HCT116 (cell line): ENCODE results near the gene HEG1. TPM values are rescaled to one million over a fixed set of nuclear protein-coding genes. Genes with fewer than 3 reads are reported as not detected.

Experiments
- ATAC-seq: fragments of 200-7000 bp; cut with Tn5 transposase; 2 replicates; pipeline ENCODE4 v1.9.1; 2020; ENCODE audit warnings: mild to moderate bottlenecking, moderate library complexity
- BruUV-seq: library from RNA; stranded (reverse); fragments of 400-500 nt; replicated peaks from 2 replicates; lab custom pipeline; 2021; lab: Mats Ljungman, UMichigan
- CTCF ChIA-PET: fragments of 300-600 bp; sonication (Branson Sonifier 250); formaldehyde crosslinking; loops from one replicate; lab custom pipeline; 2021; ENCODE audit warnings: antibody characterized with exemption; lab: Charles Lee
- POLR2A ChIA-PET: fragments of 300-600, 350-600 bp; sonication (Branson Sonifier 250); formaldehyde crosslinking; loops from one replicate; lab custom pipeline; 2021; ENCODE audit warnings: antibody characterized with exemption; lab: Charles Lee
- RAD21 ChIA-PET, 2 experiments: fragments of 300-600 bp; sonication (Branson Sonifier 250); formaldehyde crosslinking; loops; one replicate each; lab custom pipeline; 2023; ENCODE audit warnings: low total read pairs in 2 of 2; ENCODE audit not compliant: uncharacterized antibody in 2 of 2, unreplicated experiment in 2 of 2, low non-redundant PET in 1 of 2; lab: Charles Lee
- DNase-seq: peaks from one replicate; pipeline ENCODE4 v3.0.0-alpha.2; 2010; ENCODE audit warnings: low read depth, low spot score
- H2AFZ ChIP-seq: fragments of 200-600 bp; shearing (Covaris generic), sonication (generic); 2 replicates; pipeline ENCODE4 v1.6.1; 2017; ENCODE audit warnings: low read depth, mixed run types, mixed read lengths, antibody characterized with exemption, low read length; ENCODE audit not compliant: poor library complexity, severe bottlenecking
- H3K27ac ChIP-seq: 2 replicates; pipeline ENCODE4 v1.5.1; 2012; ENCODE audit warnings: low read depth, low read length
- H3K27me3 ChIP-seq: fragments of 200-600 bp; sonication (generic); 2 replicates; pipeline ENCODE4 v1.6.1; 2016; ENCODE audit warnings: mixed run types, low read length, mixed read lengths; ENCODE audit not compliant: insufficient read depth
- H3K36me3 ChIP-seq, 2 experiments: fragments of 200-500 bp in 1 of 2; fragments of 200-600 bp in 1 of 2; sonication (Bioruptor generic) in 1 of 2; sonication (generic) in 1 of 2; 2 replicates each; pipeline versions ENCODE4 v1.5.1 to v1.6.1; 2014 to 2016; ENCODE audit warnings: low read length in 2 of 2, inconsistent platforms in 1 of 2, mixed read lengths in 1 of 2, mixed run types in 1 of 2; ENCODE audit not compliant: insufficient read depth in 2 of 2, control insufficient read depth in 1 of 2
- H3K4me1 ChIP-seq, 2 experiments: fragments of 200-600 bp in 1 of 2; sonication (generic) in 1 of 2; 2 replicates each; pipeline versions ENCODE4 v1.5.1 to v1.6.1; 2012 to 2017; ENCODE audit warnings: low read length in 2 of 2, inconsistent platforms in 1 of 2, mild to moderate bottlenecking in 1 of 2, mixed read lengths in 1 of 2, mixed run types in 1 of 2, moderate library complexity in 1 of 2; ENCODE audit not compliant: insufficient read depth in 2 of 2, control insufficient read depth in 1 of 2
- H3K4me2 ChIP-seq: fragments of 200-600 bp; sonication (generic); 2 replicates; pipeline ENCODE4 v1.6.1; 2017; ENCODE audit warnings: mixed run types, low read length, mixed read lengths
- H3K4me3 ChIP-seq, 2 experiments: fragments of 200-600 bp in 1 of 2; sonication (generic) in 1 of 2; replicated peaks in 1 of 2; 2 replicates each; pipeline ENCODE4 v1.5.1; 2011 to 2016; ENCODE audit warnings: low read length in 2 of 2, control low read depth in 1 of 2, low read depth in 1 of 2, mild to moderate bottlenecking in 1 of 2, mixed read lengths in 1 of 2, mixed run types in 1 of 2
- H3K79me2 ChIP-seq: fragments of 200-600 bp; sonication (generic); 2 replicates; pipeline ENCODE4 v1.6.1; 2017; ENCODE audit warnings: mild to moderate bottlenecking, mixed run types, low read length, moderate library complexity, mixed read lengths; ENCODE audit not compliant: insufficient read depth
- H3K9ac ChIP-seq: fragments of 200-600 bp; sonication (generic); 2 replicates; pipeline ENCODE4 v1.6.1; 2016; ENCODE audit warnings: low read length, mixed read lengths
- H3K9me2 ChIP-seq: fragments of 200-600 bp; sonication (generic), shearing (Covaris generic); 2 replicates; pipeline ENCODE4 v1.6.1; 2017; ENCODE audit warnings: mixed run types, mild to moderate bottlenecking, moderate library complexity; ENCODE audit not compliant: insufficient read depth
- H3K9me3 ChIP-seq, 2 experiments: fragments of 200-500 bp in 1 of 2; fragments of 200-600 bp in 1 of 2; sonication (Bioruptor generic) in 1 of 2; sonication (generic) in 1 of 2; 2 replicates each; pipeline ENCODE4 v1.6.1; 2014 to 2017; ENCODE audit warnings: low read length in 2 of 2, mixed read lengths in 2 of 2, inconsistent platforms in 1 of 2, low read depth in 1 of 2, mild to moderate bottlenecking in 1 of 2, mixed run types in 1 of 2, moderate library complexity in 1 of 2; ENCODE audit not compliant: control insufficient read depth in 1 of 2, insufficient read depth in 1 of 2
- H4K20me1 ChIP-seq: fragments of 200-600 bp; sonication (generic), shearing (Covaris generic); 2 replicates; pipeline ENCODE4 v1.6.1; 2017; ENCODE audit warnings: mixed run types, mild to moderate bottlenecking, moderate library complexity; ENCODE audit not compliant: insufficient read depth
- CEBPB ChIP-seq: IDR thresholded peaks from 2 replicates; pipeline ENCODE4 v1.6.1; 2012; ENCODE audit warnings: low read depth
- EGR1 ChIP-seq: IDR thresholded peaks from 2 replicates; pipeline ENCODE4 v1.6.1; 2012; ENCODE audit warnings: low read depth
- EZH2phosphoT487 ChIP-seq: fragments of 200-600 bp; IDR thresholded peaks from 2 replicates; pipeline ENCODE4 v1.6.1; 2018; ENCODE audit warnings: antibody characterized with exemption, borderline replicate concordance
- JUND ChIP-seq: IDR thresholded peaks from 2 replicates; pipeline ENCODE4 v1.6.1; 2012
- POLR2A ChIP-seq: IDR thresholded peaks from 2 replicates; pipeline ENCODE4 v1.7.0; 2011; ENCODE audit warnings: borderline replicate concordance; ENCODE audit not compliant: insufficient read depth, insufficient read length; ENCODE audit errors: extremely low read depth
- SIN3A ChIP-seq: IDR thresholded peaks from 2 replicates; pipeline ENCODE4 v1.6.1; 2012; ENCODE audit warnings: low read depth
- YY1 ChIP-seq: IDR thresholded peaks from 2 replicates; pipeline ENCODE4 v1.6.1; 2011; ENCODE audit warnings: low read length, low read depth, moderate library complexity, mild to moderate bottlenecking; ENCODE audit not compliant: insufficient replicate concordance; ENCODE audit errors: extremely low read depth
- intact Hi-C: fragments of 100-400 bp; cut with micrococcal nuclease; formaldehyde crosslinking; loops from 2 replicates; pipeline ENCODE4 v1.10.0; 2022
- total RNA-seq: library from RNA; stranded (reverse); gene quantifications from one replicate; pipeline ENCODE4 v1.2.1, GENCODE V29; 2021; ENCODE audit not compliant: unreplicated experiment
- TF ChIP-seq, protein P1 (sequence below): IDR thresholded peaks from 2 replicates; pipeline ENCODE4 v1.6.1; 2012
- TF ChIP-seq, protein P2 (sequence below): IDR thresholded peaks from 2 replicates; pipeline ENCODE4 v1.6.1; 2011; ENCODE audit warnings: mild to moderate bottlenecking, low read length, moderate library complexity; ENCODE audit not compliant: insufficient replicate concordance; ENCODE audit errors: extremely low read depth
- TF ChIP-seq, protein P3 (sequence below): IDR thresholded peaks from 2 replicates; pipeline ENCODE4 v1.6.1; 2012; ENCODE audit warnings: low read depth

HEG1 gene
- total RNA-seq, 1 experiment from 2014 or later = 2.6 TPM

DNA sequence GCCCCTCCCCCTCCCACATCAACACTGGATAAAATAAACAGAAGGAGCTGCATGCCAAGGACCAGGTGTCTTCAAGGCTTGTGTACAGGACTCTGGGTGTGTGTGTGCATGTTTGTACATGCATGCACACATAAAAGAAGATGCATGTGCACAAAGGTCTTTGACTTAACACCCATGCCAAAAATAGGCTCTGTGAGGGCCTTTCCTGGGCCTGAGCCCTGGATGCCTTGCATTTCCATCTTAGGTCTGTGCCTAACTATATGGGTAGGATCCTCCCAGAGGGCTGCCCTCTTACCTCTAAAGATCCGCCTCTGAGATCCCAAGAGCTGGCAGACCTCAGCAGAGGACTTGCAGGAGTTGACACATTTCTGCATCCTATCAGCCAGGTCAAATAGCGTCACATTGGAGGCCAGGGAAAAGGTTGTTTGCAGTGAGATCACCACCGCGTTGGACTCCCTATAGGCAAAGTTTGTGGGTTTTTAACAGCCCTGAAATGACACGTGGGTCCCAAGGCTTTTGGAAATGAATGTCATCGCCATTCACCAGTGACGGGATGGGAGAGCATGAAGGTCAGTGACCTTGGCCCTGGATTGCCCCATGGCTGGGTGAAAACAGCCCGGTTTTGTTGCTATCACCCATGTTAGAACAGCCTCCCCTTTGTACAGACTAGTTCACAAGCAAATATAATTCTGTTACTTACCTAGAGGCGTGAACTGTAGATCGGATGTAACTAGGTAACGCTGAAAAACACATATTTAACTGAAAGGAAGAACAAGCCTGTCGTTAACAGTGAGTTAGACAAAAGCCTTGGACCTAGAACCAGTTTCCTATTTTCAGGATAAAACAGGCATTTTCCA lies 54.0 kb downstream of the HEG1 start:
- H3K27ac ChIP-seq = no peak overlapping the region
- TF ChIP-seq POLR2A (no peak), YY1 (no peak), CEBPB (no peak), JUND (no peak)
- TF ChIP-seq, protein P1, sequence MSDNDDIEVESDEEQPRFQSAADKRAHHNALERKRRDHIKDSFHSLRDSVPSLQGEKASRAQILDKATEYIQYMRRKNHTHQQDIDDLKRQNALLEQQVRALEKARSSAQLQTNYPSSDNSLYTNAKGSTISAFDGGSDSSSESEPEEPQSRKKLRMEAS = no peak
- no peak overlapping the region for H3K4me2 ChIP-seq
- H3K4me3 ChIP-seq = no peak overlapping the region
- no peaks in the 10 kb centered on the region for H3K36me3 ChIP-seq
- H3K27me3 ChIP-seq = no peaks in the 10 kb centered on the region
- H2AFZ ChIP-seq = no peak overlapping the region
- no peaks in the 10 kb centered on the region for H3K9me3 ChIP-seq
- DNase-seq (no peak), ATAC-seq (no peak)
- no peaks in the 10 kb centered on the region for H4K20me1 ChIP-seq
- no peaks in the 10 kb centered on the region for H3K4me1 ChIP-seq
- RAD21 ChIA-PET = no interaction called here
- intact Hi-C loops = no loop called here
- no peaks in the 10 kb centered on the region for H3K79me2 ChIP-seq
- no TSS peak for BruUV-seq
- H3K9me2 ChIP-seq = no peaks in the 10 kb centered on the region
- POLR2A ChIA-PET = no interaction called here
- CTCF ChIA-PET = interaction anchor here (0.9 kb wide), 1 partner anchor 584 kb away, joined by 3 read pairs; no protein-coding TSS in a partner anchor
- no peak overlapping the region for H3K9ac ChIP-seq

DNA sequence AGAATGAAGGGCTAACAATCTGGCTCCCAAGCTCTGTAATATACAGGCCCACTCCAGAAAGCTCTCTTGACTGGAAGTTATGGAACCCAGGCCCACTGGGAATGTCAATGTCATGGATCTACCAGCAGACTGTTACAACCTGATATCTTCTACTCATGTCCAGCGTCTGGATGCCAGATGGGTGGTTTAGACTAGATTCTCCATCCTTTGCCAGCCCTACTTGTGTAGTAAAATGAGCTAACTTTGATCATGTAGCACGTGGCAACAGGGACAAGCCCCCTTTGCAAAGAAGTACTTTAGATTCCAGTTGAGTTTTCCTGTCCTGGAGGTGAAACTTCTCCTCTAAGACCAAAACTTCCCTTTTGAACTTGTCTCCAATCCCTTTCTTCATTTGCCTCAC lies 55.1 kb downstream of the HEG1 start:
- intact Hi-C loops = no loop called here

More for the DNA sequence above, 55.1 kb downstream of the HEG1 start:
- Histone ChIP-seq H3K9ac (no peak overlapping the region), H3K27ac (no peak overlapping the region), H3K4me3 (no peak overlapping the region), H2AFZ (no peak overlapping the region), H3K4me1 (no peaks in the 10 kb centered on the region), H4K20me1 (no peaks in the 10 kb centered on the region), H3K27me3 (no peaks in the 10 kb centered on the region), H3K9me2 (no peaks in the 10 kb centered on the region), H3K79me2 (no peaks in the 10 kb centered on the region), H3K9me3 (no peaks in the 10 kb centered on the region), H3K36me3 (no peaks in the 10 kb centered on the region), H3K4me2 (no peak overlapping the region)
- ATAC-seq = no peak
- no peak for DNase-seq
- ChIA-PET POLR2A (no interaction called here), RAD21 (no interaction called here), CTCF (interaction anchor here (0.9 kb wide), 1 partner anchor 585 kb away, joined by 3 read pairs; no protein-coding TSS in a partner anchor)
- TF ChIP-seq YY1 = no peak
- TF ChIP-seq SIN3A = no peak
- no peak for TF ChIP-seq EGR1
- TF ChIP-seq, protein P2, sequence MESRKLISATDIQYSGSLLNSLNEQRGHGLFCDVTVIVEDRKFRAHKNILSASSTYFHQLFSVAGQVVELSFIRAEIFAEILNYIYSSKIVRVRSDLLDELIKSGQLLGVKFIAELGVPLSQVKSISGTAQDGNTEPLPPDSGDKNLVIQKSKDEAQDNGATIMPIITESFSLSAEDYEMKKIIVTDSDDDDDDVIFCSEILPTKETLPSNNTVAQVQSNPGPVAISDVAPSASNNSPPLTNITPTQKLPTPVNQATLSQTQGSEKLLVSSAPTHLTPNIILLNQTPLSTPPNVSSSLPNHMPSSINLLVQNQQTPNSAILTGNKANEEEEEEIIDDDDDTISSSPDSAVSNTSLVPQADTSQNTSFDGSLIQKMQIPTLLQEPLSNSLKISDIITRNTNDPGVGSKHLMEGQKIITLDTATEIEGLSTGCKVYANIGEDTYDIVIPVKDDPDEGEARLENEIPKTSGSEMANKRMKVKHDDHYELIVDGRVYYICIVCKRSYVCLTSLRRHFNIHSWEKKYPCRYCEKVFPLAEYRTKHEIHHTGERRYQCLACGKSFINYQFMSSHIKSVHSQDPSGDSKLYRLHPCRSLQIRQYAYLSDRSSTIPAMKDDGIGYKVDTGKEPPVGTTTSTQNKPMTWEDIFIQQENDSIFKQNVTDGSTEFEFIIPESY = no peak
- TF ChIP-seq, protein P3, sequence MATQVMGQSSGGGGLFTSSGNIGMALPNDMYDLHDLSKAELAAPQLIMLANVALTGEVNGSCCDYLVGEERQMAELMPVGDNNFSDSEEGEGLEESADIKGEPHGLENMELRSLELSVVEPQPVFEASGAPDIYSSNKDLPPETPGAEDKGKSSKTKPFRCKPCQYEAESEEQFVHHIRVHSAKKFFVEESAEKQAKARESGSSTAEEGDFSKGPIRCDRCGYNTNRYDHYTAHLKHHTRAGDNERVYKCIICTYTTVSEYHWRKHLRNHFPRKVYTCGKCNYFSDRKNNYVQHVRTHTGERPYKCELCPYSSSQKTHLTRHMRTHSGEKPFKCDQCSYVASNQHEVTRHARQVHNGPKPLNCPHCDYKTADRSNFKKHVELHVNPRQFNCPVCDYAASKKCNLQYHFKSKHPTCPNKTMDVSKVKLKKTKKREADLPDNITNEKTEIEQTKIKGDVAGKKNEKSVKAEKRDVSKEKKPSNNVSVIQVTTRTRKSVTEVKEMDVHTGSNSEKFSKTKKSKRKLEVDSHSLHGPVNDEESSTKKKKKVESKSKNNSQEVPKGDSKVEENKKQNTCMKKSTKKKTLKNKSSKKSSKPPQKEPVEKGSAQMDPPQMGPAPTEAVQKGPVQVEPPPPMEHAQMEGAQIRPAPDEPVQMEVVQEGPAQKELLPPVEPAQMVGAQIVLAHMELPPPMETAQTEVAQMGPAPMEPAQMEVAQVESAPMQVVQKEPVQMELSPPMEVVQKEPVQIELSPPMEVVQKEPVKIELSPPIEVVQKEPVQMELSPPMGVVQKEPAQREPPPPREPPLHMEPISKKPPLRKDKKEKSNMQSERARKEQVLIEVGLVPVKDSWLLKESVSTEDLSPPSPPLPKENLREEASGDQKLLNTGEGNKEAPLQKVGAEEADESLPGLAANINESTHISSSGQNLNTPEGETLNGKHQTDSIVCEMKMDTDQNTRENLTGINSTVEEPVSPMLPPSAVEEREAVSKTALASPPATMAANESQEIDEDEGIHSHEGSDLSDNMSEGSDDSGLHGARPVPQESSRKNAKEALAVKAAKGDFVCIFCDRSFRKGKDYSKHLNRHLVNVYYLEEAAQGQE = no peak
- TF ChIP-seq EZH2phosphoT487 = no peak
- BruUV-seq = no TSS peak
